SK-N-SH treated with all-trans-retinoic acid at 6 μM for 48 hours (cell line): Measurements from ENCODE around the gene SLC44A3.

Experiments used
- ATAC-seq: fragments of 200-7000 bp; cut with Tn5 transposase; 3 replicates; pipeline ENCODE4 v1.9.1; 2020; ENCODE audit warnings: mild to moderate bottlenecking, moderate library complexity
- ARNTL ChIP-seq: fragments of 450-650 bp; formaldehyde crosslinking; IDR thresholded peaks from 2 replicates; pipeline ENCODE4 v1.5.0; 2020; ENCODE audit warnings: low read depth, mild to moderate bottlenecking, moderate library complexity, borderline replicate concordance
- BACH2 ChIP-seq: fragments of 250-450 bp; sonication (Bioruptor Pico); IDR thresholded peaks from 2 replicates; pipeline ENCODE4 v1.9.0; 2021; ENCODE audit warnings: mild to moderate bottlenecking, borderline replicate concordance
- CSDC2 ChIP-seq: fragments of 250-450 bp; sonication (Bioruptor Pico); IDR thresholded peaks from 2 replicates; pipeline ENCODE4 v1.5.0; 2020; ENCODE audit warnings: mild to moderate bottlenecking, moderate library complexity
- CSRNP3 ChIP-seq: fragments of 250-450 bp; sonication (Bioruptor Pico); IDR thresholded peaks from 2 replicates; pipeline ENCODE4 v1.5.1; 2021; ENCODE audit warnings: mild to moderate bottlenecking, moderate library complexity
- ESRRG ChIP-seq: fragments of 250-450 bp; sonication (Bioruptor Pico); IDR thresholded peaks from 2 replicates; pipeline ENCODE4 v1.6.1; 2021; ENCODE audit warnings: mild to moderate bottlenecking
- GLIS3 ChIP-seq: fragments of 250-450 bp; sonication (Bioruptor Pico); IDR thresholded peaks from 2 replicates; pipeline ENCODE4 v1.5.0; 2020; ENCODE audit warnings: mild to moderate bottlenecking, moderate library complexity
- ISL1 ChIP-seq: fragments of 250-450 bp; sonication (Bioruptor Pico); IDR thresholded peaks from 2 replicates; pipeline ENCODE4 v2.1.2; 2022; ENCODE audit warnings: mild to moderate bottlenecking, moderate library complexity
- PATZ1 ChIP-seq: fragments of 250-450 bp; sonication (Bioruptor Pico); IDR thresholded peaks from 2 replicates; pipeline ENCODE4 v1.8.0; 2020; ENCODE audit warnings: mild to moderate bottlenecking, moderate library complexity, borderline replicate concordance
- PPARA ChIP-seq: fragments of 250-450 bp; sonication (Bioruptor Pico); IDR thresholded peaks from 2 replicates; pipeline ENCODE4 v1.5.0; 2020; ENCODE audit warnings: mild to moderate bottlenecking, borderline replicate concordance
- RARB ChIP-seq: fragments of 250-450 bp; sonication (Bioruptor Pico); IDR thresholded peaks from 2 replicates; pipeline ENCODE4 v1.8.0; 2021; ENCODE audit warnings: mild to moderate bottlenecking, moderate library complexity
- SNAI2 ChIP-seq: fragments of 250-450 bp; sonication (Bioruptor Pico); IDR thresholded peaks from 2 replicates; pipeline ENCODE4 v1.5.0; 2020; ENCODE audit warnings: mild to moderate bottlenecking, moderate library complexity
- TCF4 ChIP-seq: fragments of 250-450 bp; sonication (Bioruptor Pico); IDR thresholded peaks from 2 replicates; pipeline ENCODE4 v1.8.0; 2021; ENCODE audit warnings: mild to moderate bottlenecking, moderate library complexity, borderline replicate concordance
- TOX ChIP-seq: fragments of 250-450 bp; sonication (Bioruptor Pico); IDR thresholded peaks from 2 replicates; pipeline ENCODE4 v1.8.0; 2021; ENCODE audit warnings: mild to moderate bottlenecking, moderate library complexity, borderline replicate concordance
- TSHZ2 ChIP-seq: fragments of 250-450 bp; sonication (Bioruptor Pico); IDR thresholded peaks from 2 replicates; pipeline ENCODE4 v1.5.0; 2020; ENCODE audit warnings: mild to moderate bottlenecking, moderate library complexity
- ZC3H10 ChIP-seq: fragments of 250-450 bp; sonication (Bioruptor Pico); IDR thresholded peaks from 2 replicates; pipeline ENCODE4 v1.5.1; 2021; ENCODE audit warnings: mild to moderate bottlenecking, moderate library complexity
- ZFP3 ChIP-seq: fragments of 250-450 bp; sonication (Bioruptor Pico); IDR thresholded peaks from 2 replicates; pipeline ENCODE4 v1.5.0; 2020; ENCODE audit warnings: mild to moderate bottlenecking, moderate library complexity
- ZFP30 ChIP-seq: fragments of 450-650 bp; formaldehyde crosslinking; IDR thresholded peaks from 2 replicates; pipeline ENCODE4 v1.5.0; 2022; ENCODE audit warnings: mild to moderate bottlenecking, moderate library complexity
- ZNF565 ChIP-seq: fragments of 450-650 bp; formaldehyde crosslinking; conservative IDR thresholded peaks from 2 replicates; pipeline ENCODE4 v1.5.0; 2020; ENCODE audit warnings: low read depth, mild to moderate bottlenecking, moderate library complexity
- ZNF70 ChIP-seq: fragments of 450-650 bp; formaldehyde crosslinking; IDR thresholded peaks from 2 replicates; pipeline ENCODE4 v1.5.0; 2020; ENCODE audit warnings: mild to moderate bottlenecking, moderate library complexity
- ZNF8 ChIP-seq: fragments of 450-650 bp; formaldehyde crosslinking; IDR thresholded peaks from 2 replicates; pipeline ENCODE4 v1.5.0; 2020; ENCODE audit warnings: mild to moderate bottlenecking, moderate library complexity

The SLC44A3 gene

GRCh38 chr1:94792473-94793295 is 27.5 kb upstream of the SLC44A3 start:
- TF ChIP-seq CSRNP3 (CRISPR knock-in tag) (no peak), ISL1 (peak; percentile 29; the same call in 1 of the 2 replicates)
- TF ChIP-seq, all 23 proteins: peak for 1
- peak; percentile 87 for ATAC-seq

- ATAC-seq = peak; percentile 63
- TF ChIP-seq ZC3H10 (no peak), ARNTL (CRISPR knock-in tag) (no peak), BACH2 (CRISPR knock-in tag) (no peak), ZFP30 (CRISPR knock-in tag) (no peak), SNAI2 (no peak), TSHZ2 (CRISPR knock-in tag) (no peak), TOX (CRISPR knock-in tag) (no peak), ZNF565 (CRISPR knock-in tag) (no peak), PPARA (CRISPR knock-in tag) (no peak), TCF4 (no peak), PATZ1 (no peak), ZNF70 (no peak), ZNF8 (CRISPR knock-in tag) (no peak), CSDC2 (CRISPR knock-in tag) (no peak), GLIS3 (CRISPR knock-in tag) (no peak), CSRNP3 (CRISPR knock-in tag) (no peak)
These were observed 26.9 kb upstream of the SLC44A3 start for GRCh38 chr1:94793296-94793656.

GRCh38 chr1:94795434-94795833 is 24.7 kb upstream of the SLC44A3 start:
- TF ChIP-seq ZFP30 (CRISPR knock-in tag) = no peak
- no peak for TF ChIP-seq ISL1
- no peak for TF ChIP-seq CSDC2 (CRISPR knock-in tag)
- no peak for TF ChIP-seq RARB
- TF ChIP-seq SNAI2 = no peak
- TF ChIP-seq PPARA (CRISPR knock-in tag) = no peak
- TF ChIP-seq GLIS3 (CRISPR knock-in tag) = no peak
- no peak for TF ChIP-seq ZFP3 (CRISPR knock-in tag)
- TF ChIP-seq ZNF70 = no peak
- no peak for TF ChIP-seq ESRRG (CRISPR knock-in tag)
- no peak for ATAC-seq

GRCh38 chr1:94796266-94796665 is 23.9 kb upstream of the SLC44A3 start:
- ATAC-seq = no peak
- no peak for TF ChIP-seq GLIS3 (CRISPR knock-in tag)
- no peak for TF ChIP-seq CSRNP3 (CRISPR knock-in tag)
- TF ChIP-seq, all 23 proteins: peak for 0
